Coronary artery (tissue), 2 donors: ENCODE results near the gene DTNB.

Experiments used
- DNase-seq: peaks from one replicate; pipeline ENCODE4 v3.0.0-alpha.2; 2017; ENCODE audit warnings: low spot score
- H3K27ac ChIP-seq, 2 donors: fragments of 200-600 bp; sonication (generic); one replicate each; pipeline ENCODE4 v1.5.1; 2016 to 2019
- H3K4me3 ChIP-seq: fragments of 200-600 bp; sonication (generic); 2 replicates; pipeline ENCODE4 v1.5.1; 2016; ENCODE audit warnings: mild to moderate bottlenecking, moderate library complexity
- CTCF ChIP-seq: fragments of 200-600 bp; sonication (generic); IDR thresholded peaks from one replicate; pipeline ENCODE4 v1.5.1; 2019; ENCODE audit warnings: antibody characterized with exemption

The DTNB gene

GRCh38 chr2:25341011-25341727, 332.2 kb downstream of the DTNB start:
- Histone ChIP-seq H3K27ac (peak overlapping the region; percentile 50 to 97), H3K4me3 (peak overlapping the region; percentile 99)
- no peak for DNase-seq

GRCh38 chr2:25340181-25340921, 333.0 kb downstream of the DTNB start:
- no peak for DNase-seq
- TF ChIP-seq CTCF, result no peak

More at GRCh38 chr2:25341011-25341727, 332.2 kb downstream of the DTNB start:
- no peak for TF ChIP-seq CTCF

GRCh38 chr2:25339791-25340180, 333.6 kb downstream of the DTNB start:
- Histone ChIP-seq H3K27ac (peak overlapping the region; percentile 44 to 97), H3K4me3 (peak overlapping the region; percentile 99)
- no peak for TF ChIP-seq CTCF
- no peak for DNase-seq

More at GRCh38 chr2:25340181-25340921, 333.0 kb downstream of the DTNB start:
- Histone ChIP-seq H3K4me3 (peak overlapping the region; percentile 99), H3K27ac (peak overlapping the region; percentile 44 to 97)

GRCh38 chr2:25339211-25339674, 334.1 kb downstream of the DTNB start:
- H3K4me3 ChIP-seq, result peak overlapping the region; percentile 99
- no peak for DNase-seq

GRCh38 chr2:25338401-25338800, 335.0 kb downstream of the DTNB start:
- Histone ChIP-seq H3K27ac (no peak overlapping the region), H3K4me3 (no peak overlapping the region)
- no peak for DNase-seq
- TF ChIP-seq CTCF, result no peak

More at GRCh38 chr2:25339211-25339674, 334.1 kb downstream of the DTNB start:
- no peak for TF ChIP-seq CTCF
- peak overlapping the region; percentile 43 to 97 for H3K27ac ChIP-seq

GRCh38 chr2:25337891-25338290, 335.5 kb downstream of the DTNB start:
- H3K27ac ChIP-seq, result no peak overlapping the region
- DNase-seq, result no peak
- no peak overlapping the region for H3K4me3 ChIP-seq
- no peak for TF ChIP-seq CTCF
